Suprapubic skin (tissue), 4 donors: ENCODE measurements around the gene RPS2. TPM values are rescaled to one million over a fixed set of nuclear protein-coding genes. Genes with fewer than 3 reads are reported as not detected.

ENCODE experiments used
- DNase-seq, 2 donors: peaks; one replicate each; pipeline ENCODE4 v3.0.0-alpha.2; 2019; ENCODE audit warnings: low spot score in 2 of 2
- H3K27ac ChIP-seq: fragments of 200-600 bp; sonication (generic); one replicate; pipeline ENCODE4 v1.5.1; 2019
- H3K27me3 ChIP-seq: fragments of 200-600 bp; sonication (generic); one replicate; pipeline ENCODE4 v1.5.1; 2019
- H3K36me3 ChIP-seq: fragments of 200-600 bp; sonication (generic); one replicate; pipeline ENCODE4 v1.5.1; 2019
- H3K4me1 ChIP-seq: fragments of 200-600 bp; sonication (generic); one replicate; pipeline ENCODE4 v1.5.1; 2019
- H3K4me3 ChIP-seq: fragments of 200-600 bp; sonication (generic); one replicate; pipeline ENCODE4 v1.5.1; 2019; ENCODE audit warnings: mild to moderate bottlenecking
- H3K9me3 ChIP-seq: fragments of 200-600 bp; sonication (generic); one replicate; pipeline ENCODE4 v1.5.1; 2019
- EP300 ChIP-seq: sonication (generic); formaldehyde crosslinking; IDR thresholded peaks from one replicate; pipeline ENCODE4 v1.6.1; 2017; ENCODE audit warnings: antibody characterized with exemption
- POLR2A ChIP-seq, 2 donors: fragments of 450-650 bp; IDR thresholded peaks; one replicate each; pipeline ENCODE4 v1.6.1; 2017; ENCODE audit warnings: antibody characterized with exemption in 2 of 2, mild to moderate bottlenecking in 2 of 2, moderate library complexity in 2 of 2
- POLR2AphosphoS5 ChIP-seq, 3 donors: sonication (generic); formaldehyde crosslinking; IDR thresholded peaks; one replicate each; pipeline ENCODE4 v1.6.1; 2017; ENCODE audit warnings: antibody characterized with exemption in 3 of 3
- WGBS: methylation state at CpG from one replicate; pipeline ENCODE4 v1.1.5; 2018; 5-methylcytosine and 5-hydroxymethylcytosine counted together
- total RNA-seq, 4 donors: library from RNA; depleted of rRNA; stranded (reverse); fragments of >200 nt; gene quantifications; one replicate each; pipeline ENCODE4 v1.1.0, GENCODE V29; 2016
- TF ChIP-seq, protein P1 (sequence below), 2 donors: fragments of 200-600 bp in 1 of 2; fragments of 450-650 bp in 1 of 2; sonication (generic) in 1 of 2; IDR thresholded peaks; one replicate each; pipeline ENCODE4 v1.5.1; 2016 to 2019; ENCODE audit warnings: antibody characterized with exemption in 2 of 2, mild to moderate bottlenecking in 1 of 2, moderate library complexity in 1 of 2

RPS2 gene
- total RNA-seq, 4 donors from 2014 or later: 3,268 to 4,213 (median 3,625) TPM

- Histone ChIP-seq H3K27me3 (peaks cover 79% of the 10 kb centered on the region), H3K9me3 (no peaks in the 10 kb centered on the region), H3K36me3 (no peaks in the 10 kb centered on the region), H3K27ac (no peak overlapping the region), H3K4me3 (peak overlapping the region; percentile 46), H3K4me1 (peaks cover 55% of the 10 kb centered on the region)
- TF ChIP-seq, protein P1, sequence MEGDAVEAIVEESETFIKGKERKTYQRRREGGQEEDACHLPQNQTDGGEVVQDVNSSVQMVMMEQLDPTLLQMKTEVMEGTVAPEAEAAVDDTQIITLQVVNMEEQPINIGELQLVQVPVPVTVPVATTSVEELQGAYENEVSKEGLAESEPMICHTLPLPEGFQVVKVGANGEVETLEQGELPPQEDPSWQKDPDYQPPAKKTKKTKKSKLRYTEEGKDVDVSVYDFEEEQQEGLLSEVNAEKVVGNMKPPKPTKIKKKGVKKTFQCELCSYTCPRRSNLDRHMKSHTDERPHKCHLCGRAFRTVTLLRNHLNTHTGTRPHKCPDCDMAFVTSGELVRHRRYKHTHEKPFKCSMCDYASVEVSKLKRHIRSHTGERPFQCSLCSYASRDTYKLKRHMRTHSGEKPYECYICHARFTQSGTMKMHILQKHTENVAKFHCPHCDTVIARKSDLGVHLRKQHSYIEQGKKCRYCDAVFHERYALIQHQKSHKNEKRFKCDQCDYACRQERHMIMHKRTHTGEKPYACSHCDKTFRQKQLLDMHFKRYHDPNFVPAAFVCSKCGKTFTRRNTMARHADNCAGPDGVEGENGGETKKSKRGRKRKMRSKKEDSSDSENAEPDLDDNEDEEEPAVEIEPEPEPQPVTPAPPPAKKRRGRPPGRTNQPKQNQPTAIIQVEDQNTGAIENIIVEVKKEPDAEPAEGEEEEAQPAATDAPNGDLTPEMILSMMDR (IDR thresholded peaks at IDR 0.05): no peak
- TF ChIP-seq POLR2AphosphoS5 (IDR thresholded peaks at IDR 0.05): no peak
- no peak for TF ChIP-seq EP300
- TF ChIP-seq POLR2A (IDR thresholded peaks at IDR 0.05): no peak
- 36% methylated on average over 17 of the region's 30 CpGs for WGBS
- DNase-seq: no peak
Observed at GRCh38 chr16:1919327-1919998, 45.2 kb downstream of the RPS2 start.

DNA sequence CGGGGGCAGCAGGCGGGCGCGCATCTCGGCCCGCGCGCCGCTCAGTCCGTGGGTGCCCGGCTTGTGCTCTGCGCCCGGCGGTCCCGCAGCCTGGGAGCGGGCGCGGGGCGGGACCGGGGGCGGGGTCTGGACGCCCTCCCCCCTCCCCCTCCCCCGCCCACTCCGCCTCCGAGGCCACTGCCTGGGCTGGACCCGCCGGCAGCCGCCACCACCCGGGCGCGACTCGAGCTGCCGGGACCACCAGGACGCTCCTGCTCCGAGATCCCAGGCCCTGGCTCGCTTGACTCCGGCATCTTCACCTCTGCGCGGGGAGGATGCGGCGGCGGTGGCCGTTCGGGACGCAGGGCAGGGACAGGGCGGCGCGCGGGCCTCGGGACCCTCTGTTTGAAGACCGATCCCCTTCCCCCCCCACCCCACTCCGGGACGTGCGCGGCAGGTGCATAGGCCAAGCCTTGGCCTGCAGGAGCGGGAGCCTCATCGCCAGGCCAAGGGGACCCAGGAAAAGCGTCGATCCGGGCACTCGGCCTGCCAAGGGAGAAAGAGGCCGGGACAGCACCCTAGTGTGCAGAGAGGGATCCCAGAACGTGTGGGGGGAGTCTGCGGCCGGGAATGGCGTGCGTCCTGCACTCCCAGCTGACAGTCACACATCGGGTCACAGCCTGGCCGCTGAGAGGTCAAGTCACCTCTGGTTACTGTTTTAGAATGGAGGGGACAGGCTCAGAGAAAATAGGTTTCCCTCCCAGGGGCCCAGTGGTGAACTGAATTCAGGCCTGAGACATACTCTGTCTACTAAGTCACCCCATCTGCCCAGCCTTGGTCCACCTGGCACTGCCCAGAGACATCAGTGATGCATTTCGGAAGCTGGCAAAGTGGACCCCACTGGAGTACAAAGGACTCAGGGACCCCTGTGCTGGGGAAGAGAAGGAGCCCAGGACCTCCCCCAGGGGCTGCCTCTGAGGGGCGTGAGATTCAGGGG, 46.0 kb downstream of the RPS2 start, which contains the start of gene HS3ST6:
HS3ST6 (minus strand) TSS at position 65 of the 976 bp plus-strand sequence. CDS start 92 bp downstream, outside the sequence.
- peaks cover 55% of the 10 kb centered on the region for H3K4me1 ChIP-seq
- peak within 1 kb of the TSS; percentile 46 for H3K4me3 ChIP-seq
- H3K27ac ChIP-seq: peak within 1 kb of the TSS; percentile 50
- DNase-seq: no peak
- no peak for TF ChIP-seq POLR2AphosphoS5 (IDR thresholded peaks at IDR 0.05)
- no peak for TF ChIP-seq EP300
- TF ChIP-seq, protein P1 (IDR thresholded peaks at IDR 0.05): no peak
- no peak for TF ChIP-seq POLR2A (IDR thresholded peaks at IDR 0.05)
- whole genome bisulfite sequencing: 17% methylated on average over 7 of the region's 71 CpGs
- no peaks in the 10 kb centered on the region for H3K36me3 ChIP-seq
- H3K27me3 ChIP-seq: peaks cover 83% of the 10 kb centered on the region
- H3K9me3 ChIP-seq: no peaks in the 10 kb centered on the region

- Histone ChIP-seq H3K27me3 (peaks cover 78% of the 10 kb centered on the region), H3K4me3 (peak overlapping the region; percentile 46), H3K9me3 (no peaks in the 10 kb centered on the region), H3K27ac (peak overlapping the region; percentile 50), H3K36me3 (no peaks in the 10 kb centered on the region), H3K4me1 (peaks cover 54% of the 10 kb centered on the region)
- TF ChIP-seq, protein P1 (IDR thresholded peaks at IDR 0.05): no peak
- TF ChIP-seq EP300 (no peak), POLR2A (IDR thresholded peaks at IDR 0.05) (no peak), POLR2AphosphoS5 (IDR thresholded peaks at IDR 0.05) (no peak)
- DNase-seq: no peak
- WGBS: 0% methylated on average over 34 of the region's 81 CpGs
Observed at GRCh38 chr16:1917665-1918350, 46.8 kb downstream of the RPS2 start.

- H3K27ac ChIP-seq: peak overlapping the region; percentile 50
- 19% methylated on average over 4 of the region's 22 CpGs for WGBS
- no peak for DNase-seq
- H3K4me3 ChIP-seq: peak overlapping the region; percentile 46
- H3K36me3 ChIP-seq: no peaks in the 10 kb centered on the region
- TF ChIP-seq POLR2AphosphoS5 (IDR thresholded peaks at IDR 0.05): no peak
- TF ChIP-seq EP300: no peak
- TF ChIP-seq POLR2A (IDR thresholded peaks at IDR 0.05): no peak
- TF ChIP-seq, protein P1 (IDR thresholded peaks at IDR 0.05): no peak
- peaks cover 54% of the 10 kb centered on the region for H3K4me1 ChIP-seq
- H3K27me3 ChIP-seq: peaks cover 75% of the 10 kb centered on the region
- H3K9me3 ChIP-seq: no peaks in the 10 kb centered on the region
Observed at GRCh38 chr16:1917056-1917664, 47.5 kb downstream of the RPS2 start.
